MCF 10A (cell line): Measurements from ENCODE around the gene MYL3. TPM values are rescaled to one million over a fixed set of nuclear protein-coding genes. Genes with fewer than 3 reads are reported as not detected.

Experiments
- BruUV-seq: library from RNA; stranded (reverse); fragments of 400-500 nt; replicated peaks from 2 replicates; lab custom pipeline; 2021; lab: Mats Ljungman, UMichigan
- CTCF ChIA-PET: fragments of 300-600 bp; sonication (Branson Sonifier 250); formaldehyde crosslinking; extraction: SDS; loops from one replicate; lab custom pipeline; 2021; ENCODE audit warnings: antibody characterized with exemption, inconsistent platforms; lab: Yijun Ruan, JAX
- POLR2A ChIA-PET: fragments of 300-600, 350-650 bp; sonication (Branson Sonifier 250); formaldehyde crosslinking; extraction: SDS; loops from one replicate; lab custom pipeline; 2020; ENCODE audit warnings: antibody characterized with exemption, inconsistent platforms; lab: Yijun Ruan, JAX
- DNase-seq: peaks from one replicate; pipeline ENCODE4 v3.0.0-alpha.2; 2018; ENCODE audit not compliant: unreplicated experiment
- H3K27ac Mint-ChIP-seq: one replicate; pipeline ENCODE4 v1.8.0; 2022; ENCODE audit warnings: mild to moderate bottlenecking, low read depth, mixed read lengths; ENCODE audit not compliant: unreplicated experiment
- H3K27me3 Mint-ChIP-seq: one replicate; pipeline ENCODE4 v1.8.0; 2022; ENCODE audit warnings: mixed read lengths; ENCODE audit not compliant: insufficient read depth, unreplicated experiment
- H3K36me3 Mint-ChIP-seq: one replicate; pipeline ENCODE4 v1.8.0; 2022; ENCODE audit warnings: mild to moderate bottlenecking, moderate library complexity, mixed read lengths; ENCODE audit not compliant: insufficient read depth, unreplicated experiment
- H3K4me1 Mint-ChIP-seq: one replicate; pipeline ENCODE4 v1.8.0; 2022; ENCODE audit warnings: mixed read lengths; ENCODE audit not compliant: insufficient read depth, unreplicated experiment
- H3K4me3 Mint-ChIP-seq: one replicate; pipeline ENCODE4 v1.8.0; 2022; ENCODE audit warnings: mild to moderate bottlenecking, moderate library complexity, mixed read lengths; ENCODE audit not compliant: unreplicated experiment
- H3K9me3 Mint-ChIP-seq: one replicate; pipeline ENCODE4 v1.8.0; 2022; ENCODE audit warnings: mixed read lengths; ENCODE audit not compliant: unreplicated experiment
- CTCF ChIP-seq: fragments of 200-600 bp; IDR thresholded peaks from one replicate; pipeline ENCODE4 v1.8.0; 2022; ENCODE audit warnings: antibody characterized with exemption, mild to moderate bottlenecking; ENCODE audit not compliant: unreplicated experiment
- intact Hi-C: fragments of 100-400 bp; cut with micrococcal nuclease; formaldehyde crosslinking; loops from 2 replicates; pipeline ENCODE4 v1.14.1; 2022
- total RNA-seq: library from RNA; stranded (reverse); gene quantifications from 2 replicates; pipeline ENCODE4 v1.2.3, GENCODE V29; 2022

MYL3 gene
- total RNA-seq, 1 experiment from 2014 or later: not detected

- ChIA-PET CTCF (interaction anchor here (0.6 to 2.6 kb wide), 24 partner anchors 10 to 447 kb away, joined by 3 to 19 read pairs (median 4); partner anchors contain the start of gene PTH1R), POLR2A (interaction anchor here (0.6 to 1.3 kb wide), 3 partner anchors 11 to 285 kb away, joined by 3 to 4 read pairs (median 3); no protein-coding TSS in a partner anchor)
- Mint-ChIP-seq H3K27ac (no peak overlapping the region), H3K36me3 (peaks cover 8% of the 10 kb centered on the region), H3K4me1 (peaks cover 13% of the 10 kb centered on the region), H3K9me3 (no peaks in the 10 kb centered on the region), H3K4me3 (no peak overlapping the region), H3K27me3 (no peaks in the 10 kb centered on the region)
- intact Hi-C loops: loop anchor here (1.0 to 10.0 kb wide), 3 partner anchors 43 to 415 kb away; partner anchors contain the start of gene SETD2
- DNase-seq: peak; percentile 81
- BruUV-seq: no TSS peak
- peak; percentile 87 for TF ChIP-seq CTCF
These were observed 46.4 kb upstream of the MYL3 start for GRCh38 chr3:46909535-46910161.

GRCh38 chr3:46908986-46909534 lies 45.8 kb upstream of the MYL3 start:
- no peak overlapping the region for H3K4me3 Mint-ChIP-seq
- peaks cover 2% of the 10 kb centered on the region for H3K36me3 Mint-ChIP-seq
- H3K9me3 Mint-ChIP-seq: no peaks in the 10 kb centered on the region
- ChIA-PET CTCF (interaction anchor here (0.6 to 2.6 kb wide), 22 partner anchors 9 to 433 kb away, joined by 3 to 19 read pairs (median 4); no protein-coding TSS in a partner anchor), POLR2A (interaction anchor here (0.6 to 1.3 kb wide), 5 partner anchors 11 to 415 kb away, joined by 3 to 4 read pairs (median 3); no protein-coding TSS in a partner anchor)
- no peak overlapping the region for H3K27ac Mint-ChIP-seq
- no peaks in the 10 kb centered on the region for H3K27me3 Mint-ChIP-seq
- DNase-seq: no peak
- intact Hi-C loops: loop anchor here (1.0 kb wide), 2 partner anchors 43 to 204 kb away; no protein-coding TSS in a partner anchor
- H3K4me1 Mint-ChIP-seq: peaks cover 13% of the 10 kb centered on the region
- TF ChIP-seq CTCF: no peak
- no TSS peak for BruUV-seq

- no peak overlapping the region for H3K27ac Mint-ChIP-seq
- H3K4me3 Mint-ChIP-seq: no peak overlapping the region
- H3K27me3 Mint-ChIP-seq: no peaks in the 10 kb centered on the region
- POLR2A ChIA-PET: interaction anchor here (0.8 to 1.3 kb wide), 3 partner anchors 71 to 416 kb away, joined by 3 to 4 read pairs (median 3); no protein-coding TSS in a partner anchor
- no TSS peak for BruUV-seq
- TF ChIP-seq CTCF: peak; percentile 26
- DNase-seq: peak; percentile 61
- H3K9me3 Mint-ChIP-seq: no peaks in the 10 kb centered on the region
- intact Hi-C loops: loop anchor here (1.0 kb wide), 1 partner anchor 203 kb away; no protein-coding TSS in a partner anchor
- H3K4me1 Mint-ChIP-seq: peaks cover 7% of the 10 kb centered on the region
- CTCF ChIA-PET: interaction anchor here (0.6 to 2.6 kb wide), 14 partner anchors 9 to 420 kb away, joined by 3 to 19 read pairs (median 6); no protein-coding TSS in a partner anchor
- no peaks in the 10 kb centered on the region for H3K36me3 Mint-ChIP-seq
These were observed 45.2 kb upstream of the MYL3 start for GRCh38 chr3:46908294-46908985.
